ENCODE data around the gene PROSER2. TPM values are rescaled to one million over a fixed set of nuclear protein-coding genes. Genes with fewer than 3 reads are reported as not detected.
A peak's percentile ranks its signal among the peaks of the same experiment; 100 is the strongest.

The PROSER2 gene
- total and polyA plus RNA-seq, 9 of the 15 experiments (the other 6 are each of a cell fraction or from before 2014, with no cell fraction given): 0.62 to 14.8 (median 2.9) TPM

DNA sequence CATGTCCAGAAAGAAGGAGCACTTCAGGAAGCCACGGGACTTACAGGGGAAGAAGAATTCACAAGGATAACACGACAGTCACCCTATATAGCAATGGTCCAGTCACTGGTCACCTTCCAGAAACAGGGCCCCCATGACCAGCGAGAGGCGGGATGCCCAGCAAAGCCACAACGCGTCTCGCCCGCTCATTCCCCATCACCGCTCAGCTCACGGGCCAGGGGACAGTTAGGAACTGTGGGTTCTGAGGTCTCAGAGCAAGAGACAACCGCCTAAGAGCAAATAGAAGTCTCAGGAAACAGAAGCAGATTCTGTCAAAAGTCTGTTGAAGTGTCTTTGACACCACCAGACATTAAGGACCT, 71.9 kb downstream of the PROSER2 start (continued):
- TF ChIP-seq RFX7 (CRISPR knock-in tag; IDR thresholded peaks at IDR 0.05) (no peak), FOXK1 (CRISPR knock-in tag; IDR thresholded peaks at IDR 0.05; ENCODE audit: borderline replicate concordance) (no peak), SETDB1 (IDR thresholded peaks at IDR 0.05; ENCODE audit: low read length) (no peak), TAF1 (IDR thresholded peaks at IDR 0.05; ENCODE audit: control insufficient read depth, extremely low read depth, insufficient read depth, low read length, severe bottlenecking) (peak; percentile 61)
- TF ChIP-seq, protein P1, sequence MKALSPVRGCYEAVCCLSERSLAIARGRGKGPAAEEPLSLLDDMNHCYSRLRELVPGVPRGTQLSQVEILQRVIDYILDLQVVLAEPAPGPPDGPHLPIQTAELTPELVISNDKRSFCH (CRISPR knock-in tag; IDR thresholded peaks at IDR 0.05): no peak
- TF ChIP-seq, protein P1 (tag; IDR thresholded peaks at IDR 0.05): no peak
- TF ChIP-seq, protein P2, sequence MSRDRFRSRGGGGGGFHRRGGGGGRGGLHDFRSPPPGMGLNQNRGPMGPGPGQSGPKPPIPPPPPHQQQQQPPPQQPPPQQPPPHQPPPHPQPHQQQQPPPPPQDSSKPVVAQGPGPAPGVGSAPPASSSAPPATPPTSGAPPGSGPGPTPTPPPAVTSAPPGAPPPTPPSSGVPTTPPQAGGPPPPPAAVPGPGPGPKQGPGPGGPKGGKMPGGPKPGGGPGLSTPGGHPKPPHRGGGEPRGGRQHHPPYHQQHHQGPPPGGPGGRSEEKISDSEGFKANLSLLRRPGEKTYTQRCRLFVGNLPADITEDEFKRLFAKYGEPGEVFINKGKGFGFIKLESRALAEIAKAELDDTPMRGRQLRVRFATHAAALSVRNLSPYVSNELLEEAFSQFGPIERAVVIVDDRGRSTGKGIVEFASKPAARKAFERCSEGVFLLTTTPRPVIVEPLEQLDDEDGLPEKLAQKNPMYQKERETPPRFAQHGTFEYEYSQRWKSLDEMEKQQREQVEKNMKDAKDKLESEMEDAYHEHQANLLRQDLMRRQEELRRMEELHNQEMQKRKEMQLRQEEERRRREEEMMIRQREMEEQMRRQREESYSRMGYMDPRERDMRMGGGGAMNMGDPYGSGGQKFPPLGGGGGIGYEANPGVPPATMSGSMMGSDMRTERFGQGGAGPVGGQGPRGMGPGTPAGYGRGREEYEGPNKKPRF (IDR thresholded peaks at IDR 0.05; ENCODE audit: low read depth, low read length): no peak
- TF ChIP-seq, protein P3, sequence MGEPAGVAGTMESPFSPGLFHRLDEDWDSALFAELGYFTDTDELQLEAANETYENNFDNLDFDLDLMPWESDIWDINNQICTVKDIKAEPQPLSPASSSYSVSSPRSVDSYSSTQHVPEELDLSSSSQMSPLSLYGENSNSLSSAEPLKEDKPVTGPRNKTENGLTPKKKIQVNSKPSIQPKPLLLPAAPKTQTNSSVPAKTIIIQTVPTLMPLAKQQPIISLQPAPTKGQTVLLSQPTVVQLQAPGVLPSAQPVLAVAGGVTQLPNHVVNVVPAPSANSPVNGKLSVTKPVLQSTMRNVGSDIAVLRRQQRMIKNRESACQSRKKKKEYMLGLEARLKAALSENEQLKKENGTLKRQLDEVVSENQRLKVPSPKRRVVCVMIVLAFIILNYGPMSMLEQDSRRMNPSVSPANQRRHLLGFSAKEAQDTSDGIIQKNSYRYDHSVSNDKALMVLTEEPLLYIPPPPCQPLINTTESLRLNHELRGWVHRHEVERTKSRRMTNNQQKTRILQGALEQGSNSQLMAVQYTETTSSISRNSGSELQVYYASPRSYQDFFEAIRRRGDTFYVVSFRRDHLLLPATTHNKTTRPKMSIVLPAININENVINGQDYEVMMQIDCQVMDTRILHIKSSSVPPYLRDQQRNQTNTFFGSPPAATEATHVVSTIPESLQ (CRISPR knock-in tag; IDR thresholded peaks at IDR 0.05): no peak
